ENCODE results near the gene ICAM4.
"Not testable (repeated sequence)": the region's sequence is repeated elsewhere in the genome, so short reads cannot be mapped to it uniquely, and the experiment has no call there.

The ICAM4 gene

GRCh38 chr19:10320602-10321416, 34.1 kb downstream of the ICAM4 start:
- DNase-seq, result no peak

DNA sequence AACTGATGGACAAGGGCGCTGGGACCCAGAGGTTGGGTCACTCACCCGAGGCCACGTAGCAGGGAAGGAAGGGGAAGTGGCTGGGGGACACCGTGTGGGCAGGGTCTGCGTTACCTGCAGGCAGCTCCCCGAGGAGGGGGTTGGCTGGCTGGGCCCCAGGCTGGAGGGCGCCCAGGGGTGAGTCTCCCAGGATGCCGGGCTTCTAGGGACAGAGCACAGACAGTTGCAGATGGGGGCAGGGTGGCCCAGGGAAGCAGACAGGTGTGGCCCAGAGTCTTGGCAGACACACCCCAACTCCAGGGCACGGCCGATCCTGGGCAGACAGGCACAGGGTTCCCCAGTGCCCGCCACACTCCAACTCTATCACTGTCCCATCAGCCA, 34.7 kb downstream of the ICAM4 start:
- no peak for DNase-seq

DNA sequence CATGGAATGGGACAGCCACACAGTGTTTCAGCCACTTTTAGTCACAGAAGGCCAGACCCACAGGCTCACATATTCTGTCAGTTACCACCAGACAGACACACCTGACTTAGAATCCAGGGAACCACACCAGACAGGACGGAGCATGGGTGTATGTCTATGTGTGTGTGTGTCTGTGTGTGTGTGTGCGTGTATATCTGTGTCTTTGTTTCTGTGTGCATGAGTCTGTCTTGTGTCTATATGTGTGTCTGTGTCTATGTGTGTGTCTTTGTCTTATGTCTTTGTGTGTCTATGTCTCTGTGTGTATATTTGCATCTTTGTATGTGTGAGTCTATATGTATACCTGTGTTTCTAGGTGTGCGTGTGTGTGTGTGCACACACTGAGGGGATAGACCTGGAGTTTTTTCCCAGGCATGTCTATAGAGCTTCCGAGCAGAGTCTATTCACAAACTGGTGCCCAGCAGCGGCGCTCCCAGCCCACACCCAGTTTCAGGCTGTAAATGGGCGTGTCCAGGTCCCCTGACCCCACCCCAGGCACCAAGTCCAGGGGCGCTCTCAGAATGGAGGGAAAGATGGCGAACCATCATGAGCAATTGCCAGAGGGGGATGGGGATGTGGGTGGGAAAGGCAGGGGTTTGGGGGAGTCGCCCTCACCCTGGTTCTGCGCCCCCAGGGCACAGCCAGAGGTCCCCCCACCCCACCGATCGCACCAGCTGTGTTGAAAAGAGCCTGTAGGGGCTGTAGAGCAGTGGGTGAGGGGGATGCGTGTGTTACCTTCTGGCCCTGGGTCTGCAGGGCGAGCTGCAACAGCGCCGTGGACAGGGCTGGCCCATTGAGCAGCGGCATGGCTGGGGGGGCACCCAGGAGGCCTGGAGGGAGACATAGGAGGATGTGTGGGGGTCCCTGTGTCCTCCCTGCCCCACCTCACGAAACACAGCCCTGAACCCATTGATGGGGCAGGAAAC, 35.4 kb downstream of the ICAM4 start:
- no peak for DNase-seq

GRCh38 chr19:10325732-10326131, 39.0 kb downstream of the ICAM4 start:
- no peak for DNase-seq

DNA sequence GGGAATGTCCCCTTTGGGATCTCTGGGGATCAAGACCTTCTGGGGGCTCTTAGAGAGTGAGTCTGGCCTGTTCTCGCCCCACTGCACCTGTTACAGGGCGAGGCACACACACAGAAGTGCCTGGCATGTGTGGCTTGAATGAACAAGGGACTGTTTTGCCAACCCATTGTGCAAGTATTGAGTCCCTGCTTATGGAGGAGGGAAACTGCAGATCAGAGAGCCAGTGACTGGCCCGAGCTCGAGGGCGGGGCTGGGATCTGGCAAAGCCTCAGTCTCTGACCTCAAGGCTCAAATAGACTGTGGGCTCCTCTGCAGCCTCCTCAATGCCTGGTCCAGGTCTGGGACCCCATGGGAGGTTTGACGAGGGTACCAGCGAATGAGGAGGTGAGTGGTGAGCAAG, 41.0 kb downstream of the ICAM4 start:
- no peak for DNase-seq

DNA sequence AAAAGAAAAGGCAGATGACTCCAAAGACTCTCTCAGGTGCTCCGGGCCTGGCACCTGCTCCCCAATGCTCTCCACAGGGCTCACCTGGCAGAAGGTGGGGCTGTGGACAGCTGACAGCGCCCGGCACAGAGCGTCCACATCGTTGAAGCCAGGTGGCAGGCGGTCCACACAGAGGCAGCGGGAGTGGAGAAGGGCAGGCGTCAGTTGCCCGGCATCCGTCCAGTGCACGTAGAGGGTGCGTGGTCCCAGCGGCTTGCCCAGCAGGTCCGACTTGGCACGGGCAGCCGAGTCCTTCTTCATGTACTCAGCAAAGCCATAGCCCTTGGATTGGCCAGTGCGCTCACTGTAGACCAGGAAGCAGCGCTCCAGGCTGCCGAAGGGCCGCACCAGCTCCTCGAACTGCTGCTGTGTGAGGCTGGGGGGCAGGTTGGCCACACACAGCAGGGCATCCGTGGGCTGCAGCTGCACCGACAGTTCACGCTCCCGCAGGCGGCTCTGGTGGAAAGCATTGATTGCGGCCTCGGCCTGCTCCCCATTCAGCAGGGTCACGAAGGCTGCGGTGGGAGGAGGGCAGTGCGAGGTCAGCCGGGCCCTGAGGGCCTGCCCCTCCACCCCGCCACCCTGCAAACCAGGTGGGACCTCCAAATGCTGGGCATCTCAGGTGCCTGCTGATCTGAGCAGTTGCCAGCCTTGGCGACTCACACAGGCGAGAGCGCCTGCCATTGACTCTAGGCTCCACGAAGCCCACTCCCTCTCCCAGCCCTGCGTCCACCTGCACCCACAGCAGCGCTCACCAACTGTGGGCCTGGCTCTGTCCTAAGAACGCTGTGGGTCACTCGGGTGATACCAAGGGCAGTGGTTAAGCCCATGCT, 42.0 kb downstream of the ICAM4 start:
- no peak for DNase-seq

DNA sequence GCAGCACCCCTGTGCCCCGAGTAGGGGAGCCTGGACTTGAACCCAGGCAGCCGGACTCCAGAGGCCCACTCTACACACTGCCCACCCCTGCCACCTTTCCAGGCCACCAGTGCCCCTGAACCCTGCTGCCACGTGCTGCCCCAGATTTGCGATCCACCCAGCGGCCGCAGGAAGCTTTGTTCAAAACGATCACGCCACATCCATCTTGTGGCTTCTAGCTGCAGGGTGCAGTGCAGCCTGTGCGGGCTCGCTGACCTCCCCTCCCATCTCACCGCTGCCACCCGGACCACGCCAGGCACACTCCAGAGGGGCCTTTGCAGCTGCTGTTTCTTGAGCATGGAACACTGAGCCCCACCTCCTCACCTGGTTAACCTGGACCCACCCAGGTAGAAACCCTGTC, 42.8 kb downstream of the ICAM4 start:
- no peak for DNase-seq

- DNase-seq, result no peak
Measured at GRCh38 chr19:10332158-10332964, 45.6 kb downstream of the ICAM4 start.

GRCh38 chr19:10332965-10333757, 46.4 kb downstream of the ICAM4 start, which contains the start of gene RAVER1:
Gene RAVER1, minus strand, starts transcription at chr19:10333529. Its CDS starts 22 bp downstream, at chr19:10333507.
- peak; percentile 99 for DNase-seq

DNA sequence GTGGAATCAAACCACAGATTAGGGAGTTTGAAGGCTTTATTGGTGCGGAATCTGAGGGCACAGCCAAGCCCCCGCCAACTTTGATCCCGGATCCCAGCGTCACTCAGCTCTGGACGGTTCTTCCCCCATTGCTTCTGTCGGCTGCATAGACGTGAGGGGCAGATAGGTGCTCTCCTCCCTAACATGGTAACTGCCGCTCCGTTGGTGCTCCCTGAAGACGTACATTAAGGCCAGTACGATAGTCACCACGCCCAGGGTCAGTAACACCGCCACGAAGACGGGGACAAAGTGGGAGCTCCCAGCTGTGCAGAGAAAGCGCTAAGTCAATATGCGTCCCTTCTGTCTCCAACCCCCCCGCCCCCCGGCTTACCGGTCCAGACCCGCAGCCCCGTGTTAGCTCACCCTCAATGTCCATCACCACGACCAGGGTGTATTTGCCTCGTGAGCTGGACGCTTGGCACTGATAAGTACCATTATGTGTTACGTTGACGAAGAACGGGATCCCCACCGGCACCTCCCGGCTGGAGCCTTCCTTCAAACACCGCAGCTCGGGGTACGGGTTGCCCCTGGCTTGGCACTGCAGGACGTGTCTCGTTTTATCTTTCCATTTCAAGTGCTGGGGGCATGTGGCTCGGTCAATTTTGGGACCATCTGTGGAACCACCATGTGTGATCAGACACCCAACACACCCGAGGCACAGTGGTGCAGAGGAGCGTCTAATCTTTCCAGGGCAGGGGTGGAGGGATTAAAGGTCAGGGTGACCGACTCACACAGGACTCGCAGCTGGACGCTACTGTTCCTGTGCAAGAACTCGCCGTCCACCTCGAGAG, 47.2 kb downstream of the ICAM4 start:
- no peak for DNase-seq

DNA sequence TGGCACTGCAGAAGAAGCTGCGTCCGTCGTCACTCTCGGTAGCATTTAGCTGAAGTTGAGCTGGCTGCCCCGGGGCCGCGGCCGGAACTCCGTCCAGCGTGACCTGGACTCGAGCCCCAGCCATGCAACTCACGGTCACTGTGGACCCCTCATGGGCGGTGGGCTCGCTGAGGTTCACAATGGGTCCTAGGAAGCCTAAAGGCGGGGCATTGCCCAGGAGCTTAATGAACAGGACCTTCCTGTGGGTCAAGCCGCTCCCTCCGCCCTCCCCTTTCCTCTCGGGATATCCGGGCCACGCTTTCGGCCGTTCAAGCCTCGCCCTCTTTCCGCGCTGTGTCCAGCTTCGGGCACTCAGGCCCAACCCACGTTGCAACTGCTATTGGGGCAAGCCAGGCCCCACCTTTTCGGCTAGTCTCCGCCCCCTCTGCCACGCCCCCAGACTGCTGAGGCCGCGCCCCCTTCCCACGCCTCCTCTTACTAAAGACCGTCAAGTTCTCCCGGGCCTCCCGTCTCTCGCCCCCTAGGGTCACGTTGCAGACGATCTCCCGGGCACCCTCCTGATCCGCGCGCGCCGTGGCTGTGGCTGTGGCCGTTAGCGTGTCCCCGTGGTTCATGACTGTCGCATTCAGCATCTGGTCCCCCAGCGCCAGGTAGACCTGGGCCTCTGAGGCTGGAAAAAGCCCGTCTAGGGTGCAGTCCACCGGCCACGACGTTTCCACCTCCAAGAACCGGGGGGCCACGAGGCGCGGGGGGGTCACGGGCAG, 48.0 kb downstream of the ICAM4 start:
- DNase-seq, result peak; percentile 49

- DNase-seq, result no peak
Measured at GRCh38 chr19:10335352-10335985, 48.7 kb downstream of the ICAM4 start.

DNA sequence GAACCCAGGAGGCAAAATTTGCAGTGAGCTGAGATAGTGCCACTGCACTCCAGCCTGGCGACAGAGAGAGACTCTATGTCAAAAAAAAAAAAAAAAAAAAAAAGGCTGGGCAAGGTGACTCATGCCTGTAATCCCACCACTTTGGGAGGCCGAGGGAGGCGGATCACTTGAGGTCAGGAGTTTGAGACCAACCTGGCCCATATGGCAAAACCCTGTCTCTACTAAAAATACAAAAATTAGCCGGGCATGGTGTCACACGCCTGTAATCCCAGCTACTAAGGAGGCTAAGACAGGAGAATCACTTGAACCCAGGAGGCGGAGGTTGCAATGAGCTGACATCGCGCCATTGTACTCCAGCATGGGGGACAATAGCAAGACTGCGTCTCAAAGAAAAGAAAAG, 50.0 kb downstream of the ICAM4 start:
- not testable (repeated sequence) for DNase-seq
